BE2C (cell line): ENCODE results near the gene RNF214.

Experiments
- DNase-seq: peaks from one replicate; pipeline ENCODE4 v3.0.0-alpha.2; 2020
- H3K27me3 ChIP-seq: fragments of 250-450 bp; sonication (Bioruptor Pico); 2 replicates; pipeline ENCODE4 v1.5.1; 2020; ENCODE audit warnings: mild to moderate bottlenecking
- H3K36me3 ChIP-seq: fragments of 250-450 bp; sonication (Bioruptor Pico); 2 replicates; pipeline ENCODE4 v1.5.1; 2020; ENCODE audit warnings: mild to moderate bottlenecking
- H3K4me1 ChIP-seq: fragments of 250-450 bp; sonication (Bioruptor Pico); 2 replicates; pipeline ENCODE4 v1.5.1; 2020
- H3K4me3 ChIP-seq: 2 replicates; pipeline ENCODE4 v1.5.1; 2011; ENCODE audit warnings: low read depth, low read length
- H3K9me3 ChIP-seq: fragments of 250-450 bp; sonication (Bioruptor Pico); 2 replicates; pipeline ENCODE4 v1.5.1; 2020
- CTCF ChIP-seq: IDR thresholded peaks from 2 replicates; pipeline ENCODE4 v1.5.1; 2012; ENCODE audit warnings: mild to moderate bottlenecking, low read depth, low read length

Gene RNF214

GRCh38 chr11:117222991-117223740 lies 9.3 kb upstream of the RNF214 start:
- no peaks in the 10 kb centered on the region for H3K4me1 ChIP-seq
- H3K9me3 ChIP-seq = no peaks in the 10 kb centered on the region
- no peaks in the 10 kb centered on the region for H3K27me3 ChIP-seq
- H3K36me3 ChIP-seq = peaks cover 58% of the 10 kb centered on the region
- no peak overlapping the region for H3K4me3 ChIP-seq
- TF ChIP-seq CTCF = no peak
- no peak for DNase-seq

GRCh38 chr11:117223741-117224689 lies 8.5 kb upstream of the RNF214 start:
- Histone ChIP-seq H3K27me3 (no peaks in the 10 kb centered on the region), H3K9me3 (no peaks in the 10 kb centered on the region), H3K36me3 (peaks cover 56% of the 10 kb centered on the region), H3K4me3 (no peak overlapping the region), H3K4me1 (no peaks in the 10 kb centered on the region)
- no peak for TF ChIP-seq CTCF
- DNase-seq = no peak

- no peak overlapping the region for H3K4me3 ChIP-seq
- no peak for DNase-seq
- H3K36me3 ChIP-seq = peaks cover 59% of the 10 kb centered on the region
- H3K27me3 ChIP-seq = no peaks in the 10 kb centered on the region
- no peaks in the 10 kb centered on the region for H3K9me3 ChIP-seq
- no peak for TF ChIP-seq CTCF
- H3K4me1 ChIP-seq = no peaks in the 10 kb centered on the region
Observed at GRCh38 chr11:117225553-117226170, 6.8 kb upstream of the RNF214 start.

- H3K4me3 ChIP-seq = no peak overlapping the region
- no peaks in the 10 kb centered on the region for H3K27me3 ChIP-seq
- peaks cover 56% of the 10 kb centered on the region for H3K36me3 ChIP-seq
- no peaks in the 10 kb centered on the region for H3K9me3 ChIP-seq
- DNase-seq = peak; percentile 61
- TF ChIP-seq CTCF = peak; percentile 91
- no peaks in the 10 kb centered on the region for H3K4me1 ChIP-seq
Observed at GRCh38 chr11:117226388-117227385, 5.8 kb upstream of the RNF214 start.

GRCh38 chr11:117228091-117228490 lies 4.4 kb upstream of the RNF214 start:
- Histone ChIP-seq H3K4me3 (no peak overlapping the region), H3K27me3 (no peaks in the 10 kb centered on the region), H3K9me3 (no peaks in the 10 kb centered on the region), H3K4me1 (no peaks in the 10 kb centered on the region), H3K36me3 (peaks cover 46% of the 10 kb centered on the region)
- no peak for DNase-seq
- TF ChIP-seq CTCF = no peak
